HL-60 (cell line): ENCODE measurements around the gene TGM5.

ENCODE experiments used
- GABPA ChIP-seq: IDR thresholded peaks from 2 replicates; pipeline ENCODE4 v1.6.1; 2012; ENCODE audit warnings: low read depth
- POLR2AphosphoS5 ChIP-seq: IDR thresholded peaks from 2 replicates; pipeline ENCODE4 v1.6.1; 2012; ENCODE audit warnings: low read depth
- SPI1 ChIP-seq: IDR thresholded peaks from 2 replicates; pipeline ENCODE4 v1.6.1; 2012; ENCODE audit warnings: low read depth, mild to moderate bottlenecking, borderline replicate concordance
- TF ChIP-seq, protein P1 (sequence below): IDR thresholded peaks from one replicate; pipeline ENCODE4 v1.5.1; 2011; ENCODE audit warnings: low read length, control low read depth, inconsistent platforms; ENCODE audit not compliant: insufficient read depth

DNA sequence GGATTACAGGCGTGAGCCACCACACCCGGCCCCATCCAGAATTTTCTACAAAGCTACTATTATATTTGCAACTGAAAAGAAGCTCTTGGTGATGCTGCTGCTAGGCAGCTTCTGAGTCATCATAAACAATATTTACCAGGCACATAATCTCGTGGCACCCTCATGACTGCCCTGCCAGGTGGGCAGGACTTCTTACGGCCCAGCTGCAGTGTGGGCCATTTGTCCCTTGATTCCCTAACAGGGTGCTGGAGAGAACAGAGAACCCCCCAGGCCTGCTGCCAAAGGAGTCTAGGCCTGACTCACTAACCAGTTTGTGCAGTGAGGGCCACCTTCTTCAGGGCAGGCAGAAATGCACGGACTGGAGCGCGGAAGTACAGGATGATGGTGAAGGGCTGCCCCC is 50.8 kb downstream of the TGM5 start:
- TF ChIP-seq, protein P1, sequence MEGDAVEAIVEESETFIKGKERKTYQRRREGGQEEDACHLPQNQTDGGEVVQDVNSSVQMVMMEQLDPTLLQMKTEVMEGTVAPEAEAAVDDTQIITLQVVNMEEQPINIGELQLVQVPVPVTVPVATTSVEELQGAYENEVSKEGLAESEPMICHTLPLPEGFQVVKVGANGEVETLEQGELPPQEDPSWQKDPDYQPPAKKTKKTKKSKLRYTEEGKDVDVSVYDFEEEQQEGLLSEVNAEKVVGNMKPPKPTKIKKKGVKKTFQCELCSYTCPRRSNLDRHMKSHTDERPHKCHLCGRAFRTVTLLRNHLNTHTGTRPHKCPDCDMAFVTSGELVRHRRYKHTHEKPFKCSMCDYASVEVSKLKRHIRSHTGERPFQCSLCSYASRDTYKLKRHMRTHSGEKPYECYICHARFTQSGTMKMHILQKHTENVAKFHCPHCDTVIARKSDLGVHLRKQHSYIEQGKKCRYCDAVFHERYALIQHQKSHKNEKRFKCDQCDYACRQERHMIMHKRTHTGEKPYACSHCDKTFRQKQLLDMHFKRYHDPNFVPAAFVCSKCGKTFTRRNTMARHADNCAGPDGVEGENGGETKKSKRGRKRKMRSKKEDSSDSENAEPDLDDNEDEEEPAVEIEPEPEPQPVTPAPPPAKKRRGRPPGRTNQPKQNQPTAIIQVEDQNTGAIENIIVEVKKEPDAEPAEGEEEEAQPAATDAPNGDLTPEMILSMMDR: no peak
- TF ChIP-seq POLR2AphosphoS5 (no peak), GABPA (no peak), SPI1 (no peak)
